HL-60/S4 (cell line): ENCODE data around the gene HMCN1.

Experiments used
- in situ Hi-C: fragments of 300-500 bp; cut with MboI; formaldehyde crosslinking; loops from 2 replicates; pipeline ENCODE4 v1.14.3; 2022; ENCODE audit warnings: low sequenced_read_pairs

The HMCN1 gene

DNA sequence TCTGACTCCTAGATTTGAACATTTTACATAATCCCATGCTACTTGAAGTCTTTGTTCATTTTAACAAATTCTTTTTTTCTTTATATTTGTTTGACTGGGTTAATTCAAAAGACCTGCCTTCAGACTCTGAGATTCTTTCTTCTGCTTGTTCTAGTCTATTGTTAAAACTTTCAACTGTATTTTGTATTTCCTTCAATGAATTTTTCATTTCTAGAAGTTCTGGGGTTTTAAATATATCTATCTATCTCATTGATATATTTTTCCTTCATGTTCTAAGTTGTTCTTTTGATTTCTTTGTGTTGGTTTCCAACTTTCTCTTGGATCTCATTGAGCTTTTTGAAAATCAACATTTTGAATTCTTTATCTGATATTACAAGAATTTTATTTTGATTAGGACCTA is 64.3 kb downstream of the HMCN1 start:
- in situ Hi-C loops = no loop called here

DNA sequence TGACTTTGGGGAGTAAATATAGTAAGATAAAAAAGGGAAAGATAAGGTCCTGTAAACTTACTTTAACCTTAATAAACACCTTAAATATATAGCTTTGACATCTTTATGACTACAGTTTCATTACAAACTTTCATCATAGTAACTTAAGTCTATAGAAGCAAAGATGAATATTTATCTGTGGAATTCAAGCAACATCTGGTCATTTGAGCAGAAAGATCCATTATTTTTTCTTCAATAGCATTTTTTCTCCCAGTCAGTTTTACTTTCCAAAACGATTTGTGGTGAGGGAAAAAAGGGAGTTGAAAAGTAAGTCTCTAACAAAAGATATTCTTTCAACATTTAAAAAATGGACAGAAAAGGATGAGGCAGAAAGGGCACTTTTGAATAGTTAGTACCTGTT is 69.0 kb downstream of the HMCN1 start:
- in situ Hi-C loops = loop anchor here (25.0 kb wide), 1 partner anchor 409 kb away; no protein-coding TSS in a partner anchor

GRCh38 chr1:185804206-185804605 is 70.0 kb downstream of the HMCN1 start:
- in situ Hi-C loops = loop anchor here (25.0 kb wide), 1 partner anchor 408 kb away; no protein-coding TSS in a partner anchor

GRCh38 chr1:185804608-185805007 is 70.4 kb downstream of the HMCN1 start:
- in situ Hi-C loops = loop anchor here (25.0 kb wide), 1 partner anchor 408 kb away; no protein-coding TSS in a partner anchor

GRCh38 chr1:185807275-185807674 is 73.1 kb downstream of the HMCN1 start:
- in situ Hi-C loops = loop anchor here (25.0 kb wide), 1 partner anchor 405 kb away; no protein-coding TSS in a partner anchor

DNA sequence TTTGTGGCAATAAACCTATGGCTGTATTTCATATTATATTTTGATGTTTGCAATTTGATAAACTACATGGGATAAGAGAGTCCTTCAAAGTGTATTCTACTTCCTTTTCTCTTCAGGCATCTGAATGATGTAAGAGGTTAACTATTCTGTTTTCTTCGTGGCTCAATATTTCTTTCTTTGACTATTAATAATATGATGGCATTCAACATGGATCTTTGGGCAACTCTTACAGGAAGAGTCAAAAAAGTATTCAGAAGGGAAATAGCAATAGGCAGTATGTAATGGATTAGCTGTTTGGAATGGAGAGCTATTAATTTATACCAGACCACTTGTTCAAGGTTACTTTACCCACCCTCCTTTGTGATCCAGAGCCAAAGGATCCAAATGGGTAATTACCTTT is 74.4 kb downstream of the HMCN1 start:
- in situ Hi-C loops = loop anchor here (25.0 kb wide), 1 partner anchor 404 kb away; no protein-coding TSS in a partner anchor

GRCh38 chr1:185811073-185811709 is 77.0 kb downstream of the HMCN1 start:
- in situ Hi-C loops = loop anchor here (25.0 kb wide), 1 partner anchor 401 kb away; no protein-coding TSS in a partner anchor

DNA sequence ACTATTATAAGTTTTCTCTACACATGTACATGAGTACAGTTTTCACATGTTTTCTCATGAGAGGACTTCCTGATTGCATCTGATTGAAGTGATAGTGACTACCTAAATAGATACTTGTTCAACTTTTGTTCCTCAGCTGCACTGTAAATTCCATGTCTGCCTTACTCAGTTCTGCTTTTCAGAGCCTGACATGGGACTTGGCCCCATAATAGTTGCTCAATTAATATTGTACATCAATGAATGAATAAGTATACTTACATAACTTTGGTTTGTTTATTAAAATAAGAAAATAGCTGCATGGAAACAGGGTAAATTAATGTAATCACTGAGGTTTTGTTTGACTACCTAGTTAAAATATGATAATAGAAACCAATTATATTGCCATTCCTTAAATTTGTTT is 78.7 kb downstream of the HMCN1 start:
- in situ Hi-C loops = loop anchor here (25.0 kb wide), 1 partner anchor 399 kb away; no protein-coding TSS in a partner anchor

DNA sequence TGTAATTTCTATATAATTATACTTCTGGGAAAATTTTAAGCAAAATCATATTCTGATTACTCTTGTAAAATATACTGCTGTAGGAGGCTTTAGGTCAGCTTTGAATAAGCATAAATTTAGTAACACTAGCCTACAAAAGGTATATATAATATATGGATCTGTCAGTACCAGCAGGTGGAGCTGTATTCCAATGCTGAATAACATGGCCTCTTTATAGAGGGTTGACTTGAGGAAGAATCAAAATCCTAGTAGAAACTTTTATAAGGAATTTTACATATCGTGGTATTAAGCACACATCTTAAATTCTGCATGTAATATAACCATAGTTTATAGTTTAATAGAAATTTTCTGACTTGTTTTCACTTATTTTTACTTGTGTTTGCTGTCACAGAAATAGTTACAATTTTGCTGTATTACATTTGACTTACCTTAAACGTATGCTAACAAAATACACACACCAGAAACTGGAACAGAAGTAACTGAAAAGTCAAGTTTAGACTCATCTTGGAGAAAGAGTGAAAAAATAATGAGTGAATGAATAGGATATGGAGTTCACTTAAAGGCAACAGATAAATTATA is 79.3 kb downstream of the HMCN1 start:
- in situ Hi-C loops = loop anchor here (25.0 kb wide), 1 partner anchor 399 kb away; no protein-coding TSS in a partner anchor

DNA sequence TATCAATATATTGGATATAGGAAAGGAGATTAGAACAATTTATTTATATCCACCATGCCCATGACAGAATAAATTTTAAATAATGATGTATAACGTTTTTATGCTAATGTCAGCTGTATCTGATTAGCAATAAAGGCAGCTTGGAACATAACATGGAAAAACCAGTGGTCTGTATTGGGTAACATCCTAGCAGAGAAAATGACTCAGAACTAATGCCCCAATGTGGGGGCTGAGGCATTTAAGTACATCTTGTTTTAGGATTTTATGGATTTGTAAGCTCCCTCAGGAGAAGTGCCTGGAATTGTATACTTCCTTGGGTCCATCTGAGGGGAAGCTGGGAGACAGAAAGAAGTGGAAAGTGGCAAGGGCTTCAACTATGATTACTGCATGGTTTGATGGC is 82.3 kb downstream of the HMCN1 start:
- in situ Hi-C loops = loop anchor here (25.0 kb wide), 1 partner anchor 396 kb away; no protein-coding TSS in a partner anchor

DNA sequence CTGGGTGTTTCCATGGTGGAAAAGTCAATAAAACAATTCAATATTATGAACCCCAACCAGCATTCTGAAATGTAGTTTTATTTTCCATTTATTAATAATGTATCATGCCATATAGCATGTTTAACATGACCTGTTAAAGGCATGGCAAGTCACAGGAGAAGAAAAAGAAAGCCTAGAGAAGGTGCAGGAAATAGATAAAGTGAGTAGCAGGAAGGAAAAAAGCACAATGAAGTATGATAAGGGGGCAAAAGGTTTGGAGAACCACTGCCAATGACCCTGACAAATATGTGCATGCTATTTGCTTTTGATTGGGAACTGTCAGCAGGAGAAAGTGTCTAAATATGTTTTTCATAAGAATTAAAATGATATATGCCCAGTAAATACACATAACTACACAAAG is 85.6 kb downstream of the HMCN1 start:
- in situ Hi-C loops = loop anchor here (25.0 kb wide), 1 partner anchor 393 kb away; no protein-coding TSS in a partner anchor

DNA sequence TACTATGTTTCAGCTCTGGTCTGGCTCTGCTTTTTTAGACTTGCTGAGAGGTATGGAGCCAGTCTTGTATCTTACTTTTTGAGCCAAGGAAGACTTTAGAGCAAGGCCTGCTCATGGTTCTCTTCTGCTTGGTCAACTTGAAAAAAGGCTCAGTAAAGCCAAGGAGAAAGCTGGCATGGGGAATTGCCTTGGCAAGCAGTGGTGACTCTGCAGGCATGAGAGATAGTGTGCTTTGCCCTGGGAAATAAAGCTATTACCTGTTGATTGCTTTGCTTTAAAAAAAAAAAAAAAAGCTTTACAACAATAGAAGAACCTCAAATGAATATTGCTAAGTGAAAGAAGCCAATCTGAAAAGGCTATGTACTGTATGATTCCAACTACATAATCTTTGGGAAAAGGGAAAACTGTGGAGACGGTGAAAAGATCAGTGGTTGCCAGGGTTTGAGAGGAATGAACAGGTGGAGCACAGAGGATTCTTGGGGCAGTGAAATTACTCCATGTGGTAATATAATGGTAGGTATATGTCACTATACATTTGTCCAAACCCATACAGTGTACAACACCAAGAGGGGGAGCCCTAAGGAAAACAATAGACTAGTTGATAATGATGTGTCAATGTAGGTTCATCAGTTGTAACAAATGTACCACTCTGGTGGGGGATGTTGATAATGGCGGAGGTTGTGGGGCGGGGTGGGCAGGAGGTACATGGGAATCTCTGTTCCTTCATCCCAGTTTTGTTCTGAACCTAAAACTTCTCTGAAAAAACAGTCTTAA is 87.6 kb downstream of the HMCN1 start:
- in situ Hi-C loops = loop anchor here (25.0 kb wide), 1 partner anchor 391 kb away; no protein-coding TSS in a partner anchor

DNA sequence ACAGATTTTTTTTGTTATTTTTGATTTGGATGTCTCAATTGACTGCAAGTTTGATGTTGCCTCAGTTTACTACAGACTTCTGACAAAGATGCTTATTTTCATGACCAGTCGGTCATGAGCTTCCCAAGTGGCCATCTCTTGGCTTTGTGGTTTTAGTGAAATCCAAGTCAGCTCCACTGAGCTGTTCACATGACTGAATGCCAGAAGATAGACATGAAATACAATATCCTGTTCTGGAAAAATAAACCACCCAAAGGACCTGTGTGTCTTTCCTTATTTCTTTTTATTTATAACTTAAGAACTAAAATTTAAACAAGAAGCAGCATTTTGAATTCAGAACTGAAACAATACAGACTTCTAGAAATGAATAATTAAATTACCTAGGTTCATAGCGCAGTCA is 89.3 kb downstream of the HMCN1 start:
- in situ Hi-C loops = loop anchor here (25.0 kb wide), 1 partner anchor 389 kb away; no protein-coding TSS in a partner anchor

DNA sequence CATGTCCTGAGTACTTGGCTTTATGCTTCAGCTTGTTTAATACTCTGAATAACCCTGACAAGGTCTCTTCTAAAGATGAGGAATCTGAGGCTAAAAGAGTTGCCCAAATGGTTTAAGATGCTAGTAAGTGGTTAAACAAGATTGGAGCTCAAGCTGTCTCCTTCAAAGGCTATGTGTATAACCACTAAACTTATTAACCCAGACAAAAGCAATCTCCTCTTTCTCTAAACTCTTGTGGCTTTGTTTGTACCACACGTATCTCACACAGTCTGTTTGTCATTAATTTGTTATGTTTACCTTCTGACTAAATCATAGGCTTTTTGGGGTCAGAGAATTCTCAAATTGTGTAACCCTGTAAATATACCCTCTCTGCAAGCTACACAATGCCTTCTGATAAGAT is 89.9 kb downstream of the HMCN1 start:
- in situ Hi-C loops = loop anchor here (25.0 kb wide), 1 partner anchor 388 kb away; no protein-coding TSS in a partner anchor

- in situ Hi-C loops = no loop called here
Observed at GRCh38 chr1:185825556-185825955, 91.4 kb downstream of the HMCN1 start.

DNA sequence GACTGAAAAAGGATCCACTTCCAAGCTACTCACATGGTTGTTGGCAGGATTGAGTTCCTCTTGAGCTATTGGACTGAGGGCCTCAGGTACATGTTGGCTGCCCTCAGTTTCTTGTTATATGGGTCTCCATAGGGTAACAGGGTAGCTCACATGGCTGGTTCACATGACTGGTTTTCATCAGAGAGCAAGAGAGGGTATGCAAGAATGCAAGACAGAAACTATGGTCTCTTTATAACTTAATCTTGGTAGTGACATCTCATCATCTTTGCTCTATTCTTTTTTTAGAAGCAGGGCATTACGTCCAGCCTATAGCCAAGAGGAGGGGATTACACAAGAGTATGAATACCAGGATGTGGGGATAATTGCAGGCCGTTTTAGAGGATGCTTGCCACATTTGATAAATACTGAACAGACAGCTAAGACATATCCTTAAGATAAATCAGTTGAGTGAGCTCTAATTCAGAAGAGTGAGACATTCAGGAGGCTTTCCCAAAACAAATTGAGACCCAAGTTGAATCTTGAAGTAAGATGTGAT is 100.2 kb downstream of the HMCN1 start:
- in situ Hi-C loops = no loop called here

- in situ Hi-C loops = no loop called here
Observed at GRCh38 chr1:185835191-185835590, 101.0 kb downstream of the HMCN1 start.

DNA sequence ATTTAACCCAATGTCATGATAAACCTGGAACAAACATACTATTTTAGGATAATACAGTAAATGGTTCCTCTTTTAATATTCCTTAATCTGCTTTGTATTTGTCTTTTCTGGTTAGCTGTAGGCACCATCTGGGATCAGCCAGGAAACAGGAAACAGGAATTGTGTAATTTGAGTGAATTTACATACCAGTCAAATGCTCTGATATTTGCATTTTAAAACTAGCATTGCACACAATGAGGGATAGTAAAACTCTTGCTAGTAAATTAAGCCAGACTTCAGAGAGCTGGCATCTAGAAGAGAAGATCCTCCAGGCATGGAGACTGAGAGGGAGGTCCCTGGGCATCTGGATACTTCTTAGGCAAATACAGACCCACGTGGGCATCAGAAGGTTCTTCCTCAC is 103.5 kb downstream of the HMCN1 start:
- in situ Hi-C loops = no loop called here

DNA sequence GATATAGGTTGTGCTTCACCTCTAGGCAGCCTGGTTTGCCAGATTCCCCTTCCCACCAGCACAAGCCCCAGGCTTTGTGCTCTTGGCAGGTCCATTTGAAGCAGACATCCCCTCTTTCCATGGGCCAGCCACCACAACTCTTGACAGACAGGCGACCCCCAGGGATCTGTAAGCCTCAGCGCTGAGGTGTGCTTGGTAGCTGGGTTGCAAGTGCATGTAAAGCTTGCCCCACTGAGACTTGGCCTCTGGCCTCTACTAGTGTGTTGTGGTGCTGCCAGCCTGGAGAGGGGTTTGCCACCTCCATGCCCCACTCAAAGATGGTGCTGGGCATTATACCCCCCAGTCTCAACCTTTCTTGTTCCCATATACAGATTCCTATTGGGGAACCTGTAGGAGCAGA is 103.9 kb downstream of the HMCN1 start:
- in situ Hi-C loops = no loop called here

DNA sequence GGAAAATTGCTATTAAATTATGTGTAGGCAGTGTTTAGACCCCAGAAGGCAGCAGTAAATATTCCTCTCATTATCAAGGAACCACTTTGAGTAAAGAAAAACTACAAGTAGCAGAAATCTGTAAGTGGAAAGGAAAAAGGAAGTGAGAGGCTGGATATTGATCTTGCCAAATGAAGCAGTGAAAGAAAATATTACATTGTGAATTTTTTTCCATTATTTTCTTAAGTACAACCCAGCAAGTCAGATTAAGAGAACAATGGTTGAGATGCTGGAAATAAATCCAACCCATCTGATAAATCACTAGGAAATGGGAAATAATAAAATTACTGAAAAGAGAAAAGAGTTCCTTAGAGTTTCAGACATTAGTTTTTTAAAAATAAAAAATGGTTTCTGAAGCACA is 106.7 kb downstream of the HMCN1 start:
- in situ Hi-C loops = no loop called here

- in situ Hi-C loops = no loop called here
Observed at GRCh38 chr1:185843297-185843869, 109.2 kb downstream of the HMCN1 start.
